Measurements from ENCODE around the gene TBC1D14.
A peak's percentile ranks its signal among the peaks of the same experiment; 100 is the strongest.

TBC1D14 gene

GRCh38 chr4:7026107-7026506 lies 116.5 kb downstream of the TBC1D14 start:
- DNase-seq = no peak

- DNase-seq = no peak
Measured at GRCh38 chr4:7027284-7027683, 117.7 kb downstream of the TBC1D14 start.

GRCh38 chr4:7027913-7028312 lies 118.3 kb downstream of the TBC1D14 start:
- no peak for DNase-seq

GRCh38 chr4:7029212-7029611 lies 119.6 kb downstream of the TBC1D14 start:
- DNase-seq = no peak

GRCh38 chr4:7029921-7030320 lies 120.3 kb downstream of the TBC1D14 start:
- DNase-seq = no peak

- no peak for DNase-seq
Measured at GRCh38 chr4:7030856-7031255, 121.2 kb downstream of the TBC1D14 start.

GRCh38 chr4:7031558-7032449 lies 122.2 kb downstream of the TBC1D14 start:
- no peak for DNase-seq

- DNase-seq = no peak
Measured at GRCh38 chr4:7032596-7032995, 123.0 kb downstream of the TBC1D14 start.

GRCh38 chr4:7034262-7035081 lies 124.8 kb downstream of the TBC1D14 start:
- no peak for DNase-seq

GRCh38 chr4:7037425-7037824 lies 127.8 kb downstream of the TBC1D14 start:
- no peak for DNase-seq

- no peak for DNase-seq
Measured at GRCh38 chr4:7040765-7041164, 131.1 kb downstream of the TBC1D14 start.

- no peak for DNase-seq
Measured at GRCh38 chr4:7041246-7041645, 131.6 kb downstream of the TBC1D14 start.

GRCh38 chr4:7041801-7042502 lies 132.3 kb downstream of the TBC1D14 start:
- no peak for DNase-seq

GRCh38 chr4:7042503-7043283 lies 133.1 kb downstream of the TBC1D14 start:
- peak; percentile 95 for DNase-seq

GRCh38 chr4:7043284-7044136 lies 133.9 kb downstream of the TBC1D14 start, which contains the start of gene TADA2B:
Gene TADA2B (plus strand): TSS chr4:7043372. CDS start chr4:7043580, 208 bp downstream.
- peak in 1 of 2 experiments; percentile 26 for DNase-seq

GRCh38 chr4:7044137-7044930 lies 134.7 kb downstream of the TBC1D14 start:
- no peak for DNase-seq

GRCh38 chr4:7045553-7045952 lies 135.9 kb downstream of the TBC1D14 start:
- DNase-seq = no peak

- no peak for DNase-seq
Measured at GRCh38 chr4:7045961-7046921, 136.6 kb downstream of the TBC1D14 start.

- no peak for DNase-seq
Measured at GRCh38 chr4:7046971-7047370, 137.3 kb downstream of the TBC1D14 start.
